Measurements from ENCODE around the gene GOLGA8H.
"Not testable (repeated sequence)": the region's sequence is repeated elsewhere in the genome, so short reads cannot be mapped to it uniquely, and the experiment has no call there.

The GOLGA8H gene, protein sequence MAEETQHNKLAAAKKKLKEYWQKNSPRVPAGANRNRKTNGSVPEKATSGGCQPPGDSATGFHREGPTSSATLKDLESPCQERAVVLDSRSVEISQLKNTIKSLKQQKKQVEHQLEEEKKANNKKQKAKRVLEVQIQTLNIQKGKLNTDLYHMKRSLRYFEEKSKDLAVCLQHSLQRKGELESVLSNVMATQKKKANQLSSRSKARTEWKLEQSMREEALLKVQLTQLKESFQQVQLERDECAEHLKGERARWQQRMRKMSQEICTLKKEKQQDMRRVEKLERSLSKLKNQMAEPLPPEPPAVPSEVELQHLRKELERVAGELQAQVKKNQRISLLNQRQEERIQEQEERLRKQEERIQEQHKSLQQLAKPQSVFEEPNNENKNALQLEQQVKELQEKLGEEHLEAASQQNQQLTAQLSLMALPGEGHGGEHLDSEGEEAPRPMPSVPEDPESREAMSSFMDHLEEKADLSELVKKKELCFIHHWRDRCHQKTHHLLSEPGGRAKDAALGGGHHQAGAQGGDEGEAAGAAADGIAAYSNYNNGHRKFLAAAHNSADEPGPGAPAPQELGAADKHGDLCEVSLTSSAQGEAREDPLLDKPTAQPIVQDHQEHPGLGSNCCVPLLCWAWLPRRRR

DNA sequence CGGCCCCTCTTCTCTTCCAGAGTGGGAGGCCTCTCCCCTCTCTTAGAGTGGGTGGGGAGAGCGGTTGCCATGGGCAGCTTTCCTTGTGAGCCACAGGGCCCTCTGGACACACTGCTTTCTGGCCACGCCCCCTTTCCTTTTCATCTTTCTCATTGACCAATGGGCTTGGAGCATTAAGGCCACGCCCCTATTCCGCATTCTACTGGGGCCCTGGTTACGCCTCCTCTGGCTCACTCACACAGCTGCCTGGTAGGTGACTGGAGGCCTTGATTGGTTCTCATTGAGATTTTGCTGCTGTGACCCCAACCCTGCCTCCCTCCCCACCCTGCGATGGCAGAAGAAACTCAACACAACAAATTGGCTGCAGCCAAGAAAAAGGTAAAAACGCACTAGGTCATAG lies at the start of gene GOLGA8H:
Gene GOLGA8H (plus strand): TSS at position 233 of the 400 bp plus-strand sequence. CDS start 98 bp downstream, at position 331.
- H3K9me3 Mint-ChIP-seq (ENCODE audit: low read depth); H3K4me3 Mint-ChIP-seq; H3K27me3 Mint-ChIP-seq; H3K4me1 Mint-ChIP-seq (ENCODE audit: low read depth); H3K36me3 Mint-ChIP-seq; H3K27ac Mint-ChIP-seq: not testable (repeated sequence)

DNA sequence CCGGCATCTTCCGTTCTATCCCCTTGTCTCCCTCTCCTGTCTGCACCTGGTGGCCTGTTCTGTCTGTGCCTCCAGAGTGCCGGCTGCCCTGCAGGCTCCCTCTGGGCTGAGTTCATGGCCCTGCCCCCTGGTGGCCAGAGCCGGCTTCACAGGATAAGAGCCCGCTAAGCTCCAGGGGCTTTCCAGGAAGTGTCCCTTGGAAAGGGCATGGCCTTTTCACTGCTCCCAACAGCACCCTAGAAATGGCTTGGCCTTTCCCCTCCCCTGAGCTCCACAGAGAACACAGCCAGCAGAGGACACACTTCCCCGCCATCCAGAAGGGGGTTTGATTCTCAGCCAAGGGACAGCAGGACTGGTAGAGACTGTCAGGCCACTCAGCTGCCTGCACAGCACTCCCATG lies 36.9 kb upstream of the GOLGA8H start:
- not testable (repeated sequence) for H3K27ac Mint-ChIP-seq

DNA sequence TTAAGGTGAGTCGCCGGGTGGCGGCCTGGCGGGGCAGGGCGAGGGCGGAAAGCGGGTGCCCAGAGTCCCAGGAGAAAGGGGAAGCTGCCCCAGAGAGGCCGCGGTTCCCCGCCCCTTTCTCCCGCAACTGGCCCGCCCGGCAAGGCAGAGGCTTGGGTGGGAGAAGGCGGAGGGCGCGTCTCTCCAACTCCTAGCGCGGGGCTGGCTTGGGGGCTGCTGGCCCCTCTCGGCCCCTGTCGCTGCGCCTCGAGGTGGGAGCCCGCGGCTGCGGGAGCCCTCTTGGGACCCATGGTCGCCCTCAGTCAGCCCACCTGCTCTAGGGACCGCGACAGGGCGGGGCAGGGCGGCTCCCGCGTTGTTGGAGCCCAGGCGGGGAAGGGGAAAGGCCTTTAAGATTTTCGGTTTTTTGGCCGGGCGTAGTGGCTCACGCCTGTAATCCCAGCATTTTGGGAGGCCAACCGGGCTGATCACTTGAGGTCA lies 30.8 kb upstream of the GOLGA8H start:
- H3K36me3 Mint-ChIP-seq; H3K9me3 Mint-ChIP-seq (ENCODE audit: low read depth); H3K27ac Mint-ChIP-seq; H3K27me3 Mint-ChIP-seq; H3K4me3 Mint-ChIP-seq; H3K4me1 Mint-ChIP-seq (ENCODE audit: low read depth): not testable (repeated sequence)

More for the DNA sequence above, 36.9 kb upstream of the GOLGA8H start:
- H3K4me3 Mint-ChIP-seq; H3K4me1 Mint-ChIP-seq (ENCODE audit: low read depth); H3K9me3 Mint-ChIP-seq (ENCODE audit: low read depth); H3K36me3 Mint-ChIP-seq; H3K27me3 Mint-ChIP-seq: not testable (repeated sequence)

DNA sequence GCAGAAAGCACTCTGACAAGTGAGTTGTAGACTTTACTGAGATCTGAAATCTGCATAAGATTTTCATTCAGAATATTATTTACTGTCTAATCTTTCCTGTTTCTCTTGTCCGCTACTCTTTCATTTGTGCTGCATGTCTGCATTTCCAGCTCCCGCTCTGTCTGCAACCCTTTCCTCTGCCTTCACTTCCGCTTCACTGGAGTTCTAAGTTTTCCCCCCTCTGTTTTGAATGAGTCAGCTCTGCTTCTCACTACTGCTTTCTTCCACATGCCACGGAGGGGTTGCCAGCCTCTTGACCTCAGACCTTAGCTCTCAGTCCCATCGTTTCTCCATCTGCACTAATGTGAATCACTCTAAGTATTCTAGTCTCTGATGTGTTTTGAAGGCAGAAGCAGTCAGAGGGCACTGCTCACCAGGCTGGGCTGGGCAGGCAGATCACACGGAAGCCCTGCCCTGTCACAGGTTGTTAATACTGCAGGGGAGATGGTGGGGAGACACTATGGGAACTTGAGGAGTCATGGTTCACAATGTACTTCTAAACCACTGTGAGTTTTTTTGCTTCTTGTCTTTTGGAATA lies 24.3 kb upstream of the GOLGA8H start:
- not testable (repeated sequence) for H3K36me3 Mint-ChIP-seq; H3K27me3 Mint-ChIP-seq; H3K4me3 Mint-ChIP-seq; H3K9me3 Mint-ChIP-seq (ENCODE audit: low read depth); H3K27ac Mint-ChIP-seq; H3K4me1 Mint-ChIP-seq (ENCODE audit: low read depth)

GRCh38 chr15:30580716-30581115 lies 23.1 kb upstream of the GOLGA8H start:
- H3K9me3 Mint-ChIP-seq (ENCODE audit: low read depth); H3K27me3 Mint-ChIP-seq; H3K4me3 Mint-ChIP-seq; H3K36me3 Mint-ChIP-seq; H3K27ac Mint-ChIP-seq; H3K4me1 Mint-ChIP-seq (ENCODE audit: low read depth): not testable (repeated sequence)

GRCh38 chr15:30598953-30599352 lies 4.9 kb upstream of the GOLGA8H start:
- not testable (repeated sequence) for H3K4me3 Mint-ChIP-seq; H3K4me1 Mint-ChIP-seq (ENCODE audit: low read depth); H3K27ac Mint-ChIP-seq; H3K27me3 Mint-ChIP-seq; H3K9me3 Mint-ChIP-seq (ENCODE audit: low read depth); H3K36me3 Mint-ChIP-seq

DNA sequence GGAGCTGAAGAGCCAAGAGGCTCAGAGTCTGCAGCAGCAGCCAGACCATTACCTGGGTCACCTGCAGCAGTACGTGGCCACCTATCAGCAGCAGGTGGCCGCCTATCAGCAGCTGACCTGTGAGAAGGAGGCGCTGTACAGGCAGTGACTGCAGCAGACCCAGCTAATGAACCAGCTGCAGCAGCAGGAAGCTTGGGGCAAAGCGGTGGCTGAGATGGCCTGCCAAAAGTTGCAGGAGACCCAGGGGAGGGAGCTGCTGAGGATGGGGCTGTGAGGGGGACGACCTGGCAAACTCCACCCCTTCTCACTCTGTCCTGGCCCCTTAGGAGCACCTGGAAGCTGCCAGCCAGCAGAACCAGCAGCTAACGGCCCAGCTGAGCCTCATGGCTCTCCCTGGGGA lies 8.4 kb downstream of the GOLGA8H start:
- not testable (repeated sequence) for H3K27me3 Mint-ChIP-seq; H3K27ac Mint-ChIP-seq; H3K4me3 Mint-ChIP-seq; H3K36me3 Mint-ChIP-seq; H3K9me3 Mint-ChIP-seq (ENCODE audit: low read depth); H3K4me1 Mint-ChIP-seq (ENCODE audit: low read depth)

DNA sequence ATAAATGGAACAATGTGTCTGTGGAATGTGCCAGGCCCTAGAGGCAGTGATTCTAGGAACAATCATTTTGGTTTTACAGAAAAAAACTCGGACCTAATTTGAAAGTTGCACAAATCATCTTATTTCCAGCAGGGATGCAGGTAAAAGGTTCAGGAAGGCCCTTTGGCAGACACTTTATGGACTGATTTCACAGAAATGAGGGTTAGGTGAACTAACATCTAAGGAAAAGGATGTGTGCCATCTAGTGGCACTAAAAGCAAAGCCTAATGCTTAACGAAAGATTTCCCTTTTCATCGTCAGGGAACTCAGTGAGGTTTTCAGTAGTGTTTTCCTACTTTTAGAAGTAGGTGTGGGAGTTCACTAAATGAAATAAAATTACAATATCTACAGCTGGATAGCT lies 17.5 kb downstream of the GOLGA8H start:
- H3K27ac Mint-ChIP-seq; H3K4me3 Mint-ChIP-seq; H3K36me3 Mint-ChIP-seq; H3K9me3 Mint-ChIP-seq (ENCODE audit: low read depth); H3K27me3 Mint-ChIP-seq; H3K4me1 Mint-ChIP-seq (ENCODE audit: low read depth): not testable (repeated sequence)

- H3K27me3 Mint-ChIP-seq; H3K9me3 Mint-ChIP-seq (ENCODE audit: low read depth): not testable (repeated sequence)
- peaks cover 19% of the 10 kb centered on the region for H3K4me1 Mint-ChIP-seq (ENCODE audit: low read depth)
Observed at GRCh38 chr15:30625436-30626193, 21.8 kb downstream of the GOLGA8H start, which contains the start of gene ARHGAP11B. ARHGAP11B (plus strand) TSS chr15:30626128.

DNA sequence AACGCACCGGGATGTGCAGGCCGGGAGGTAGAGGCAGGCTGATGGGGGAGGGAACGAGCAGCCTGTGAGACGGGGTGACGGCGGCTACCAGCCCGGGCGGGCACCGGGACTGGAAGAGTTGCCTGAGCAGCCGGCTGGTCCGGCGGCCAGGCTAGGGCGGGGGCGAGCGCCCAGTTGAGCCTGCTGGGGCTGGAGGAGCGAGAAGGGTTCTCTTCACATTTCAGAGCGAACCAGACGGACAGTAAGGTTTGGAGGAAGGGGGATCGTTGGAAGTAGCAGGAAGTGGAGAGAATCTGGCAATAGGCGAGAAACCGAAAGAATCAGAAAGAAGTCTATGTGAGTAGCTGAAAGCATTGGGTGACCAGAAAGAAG lies 22.4 kb downstream of the GOLGA8H start:
- H3K36me3 Mint-ChIP-seq; H3K27me3 Mint-ChIP-seq; H3K9me3 Mint-ChIP-seq (ENCODE audit: low read depth): not testable (repeated sequence)
- Mint-ChIP-seq H3K4me3 (peak overlapping the region; percentile 99), H3K27ac (peak overlapping the region; percentile 97), H3K4me1 (ENCODE audit: low read depth) (peaks cover 19% of the 10 kb centered on the region)

More at GRCh38 chr15:30625436-30626193, 21.8 kb downstream of the GOLGA8H start, which contains the start of gene ARHGAP11B:
- peak within 1 kb of the TSS; percentile 97 for H3K27ac Mint-ChIP-seq
- peak within 1 kb of the TSS; percentile 99 for H3K4me3 Mint-ChIP-seq
- H3K36me3 Mint-ChIP-seq, result not testable (repeated sequence)

GRCh38 chr15:30626632-30627031 lies 22.8 kb downstream of the GOLGA8H start:
- not testable (repeated sequence) for H3K9me3 Mint-ChIP-seq (ENCODE audit: low read depth); H3K36me3 Mint-ChIP-seq; H3K27me3 Mint-ChIP-seq
- peak overlapping the region; percentile 97 for H3K27ac Mint-ChIP-seq
- peaks cover 19% of the 10 kb centered on the region for H3K4me1 Mint-ChIP-seq (ENCODE audit: low read depth)
- H3K4me3 Mint-ChIP-seq, result peak overlapping the region; percentile 99

DNA sequence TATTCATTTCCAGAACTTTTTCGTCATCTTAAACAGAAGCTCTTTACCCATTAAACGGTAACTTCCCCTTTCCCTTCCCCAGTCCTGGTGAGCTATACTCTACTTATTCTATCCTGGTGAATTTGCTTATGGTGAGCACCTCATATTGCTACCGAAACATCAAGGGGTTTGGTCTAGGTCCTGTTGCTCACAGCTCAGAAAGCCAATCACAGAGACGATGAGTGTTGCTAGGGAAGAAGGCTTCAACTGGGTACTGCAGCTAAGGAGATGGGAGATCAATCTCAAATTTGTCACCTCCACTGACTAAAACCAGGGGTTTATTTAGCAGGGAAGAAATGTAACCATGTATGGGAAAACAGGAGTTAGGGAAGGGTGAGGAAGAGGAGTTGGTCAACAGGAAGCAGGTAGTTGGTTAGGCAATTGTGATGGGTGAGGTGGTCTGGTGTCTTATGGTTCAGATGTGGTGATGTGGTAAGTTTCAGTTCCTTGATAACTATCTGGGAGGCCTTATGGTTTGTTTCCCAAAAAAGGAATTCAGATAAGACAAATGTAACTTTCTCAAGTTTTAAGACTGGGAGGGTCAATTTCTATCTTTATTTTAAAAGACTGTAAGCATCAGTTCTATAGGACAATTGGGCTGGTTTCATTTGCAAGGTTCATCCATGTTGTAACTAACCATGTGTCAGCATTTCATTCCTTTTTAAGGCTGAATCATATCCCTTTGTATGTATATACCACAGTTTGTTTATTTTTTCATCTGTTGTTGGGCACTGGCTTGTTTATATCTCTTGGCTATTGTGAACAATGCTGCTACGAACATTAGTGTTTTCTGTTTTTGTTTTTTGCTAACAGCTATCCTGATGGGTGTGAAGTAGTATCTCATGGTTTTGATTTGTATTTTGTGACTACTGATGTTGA lies 46.4 kb downstream of the GOLGA8H start:
- no peaks in the 10 kb centered on the region for H3K9me3 Mint-ChIP-seq (ENCODE audit: low read depth)
- H3K4me1 Mint-ChIP-seq (ENCODE audit: low read depth), result peaks cover 10% of the 10 kb centered on the region
- no peak overlapping the region for H3K27ac Mint-ChIP-seq
- peaks cover 16% of the 10 kb centered on the region for H3K36me3 Mint-ChIP-seq
- no peaks in the 10 kb centered on the region for H3K27me3 Mint-ChIP-seq
- no peak overlapping the region for H3K4me3 Mint-ChIP-seq

GRCh38 chr15:30661154-30661553 lies 57.3 kb downstream of the GOLGA8H start:
- H3K9me3 Mint-ChIP-seq (ENCODE audit: low read depth); H3K4me3 Mint-ChIP-seq; H3K27me3 Mint-ChIP-seq; H3K27ac Mint-ChIP-seq; H3K36me3 Mint-ChIP-seq; H3K4me1 Mint-ChIP-seq (ENCODE audit: low read depth): not testable (repeated sequence)

Data from activated naive CD8-positive, alpha-beta T cell (primary cell).